Calu3 (cell line): Measurements from ENCODE around the gene UBE2A. TPM values are rescaled to one million over a fixed set of nuclear protein-coding genes. Genes with fewer than 3 reads are reported as not detected.

Experiments
- Bru-seq: library from RNA; stranded (reverse); fragments of 400-500 nt; gene quantifications from one replicate; lab custom pipeline; 2021; lab: Mats Ljungman, UMichigan
- BruChase-seq, 2 experiments: library from RNA; stranded (reverse); fragments of 400-500 nt; gene quantifications; one replicate each; lab custom pipeline; 2021; lab: Mats Ljungman, UMichigan
- BruUV-seq: library from RNA; stranded (reverse); fragments of 400-500 nt; replicated peaks from 2 replicates; lab custom pipeline; 2021; lab: Mats Ljungman, UMichigan
- CTCF ChIA-PET: fragments of 300-600 bp; sonication (Branson Sonifier 250); formaldehyde crosslinking; loops from one replicate; lab custom pipeline; 2022; ENCODE audit warnings: antibody characterized with exemption; lab: Charles Lee
- DNase-seq: peaks from one replicate; pipeline ENCODE4 v3.0.0; 2022
- H3K27ac Mint-ChIP-seq: one replicate; pipeline ENCODE4 v1.8.0; 2022; ENCODE audit warnings: mixed read lengths; ENCODE audit not compliant: unreplicated experiment
- H3K27me3 Mint-ChIP-seq: one replicate; pipeline ENCODE4 v1.8.0; 2022; ENCODE audit warnings: mixed read lengths; ENCODE audit not compliant: unreplicated experiment
- H3K36me3 Mint-ChIP-seq: one replicate; pipeline ENCODE4 v1.8.0; 2022; ENCODE audit warnings: mild to moderate bottlenecking, moderate library complexity, mixed read lengths; ENCODE audit not compliant: insufficient read depth, unreplicated experiment
- H3K4me1 Mint-ChIP-seq: one replicate; pipeline ENCODE4 v1.8.0; 2022; ENCODE audit warnings: mild to moderate bottlenecking, low read depth, mixed read lengths; ENCODE audit not compliant: unreplicated experiment
- H3K4me3 Mint-ChIP-seq: one replicate; pipeline ENCODE4 v1.8.0; 2022; ENCODE audit warnings: mild to moderate bottlenecking, low read depth, moderate library complexity, mixed read lengths; ENCODE audit not compliant: unreplicated experiment
- H3K9me3 Mint-ChIP-seq: one replicate; pipeline ENCODE4 v1.8.0; 2022; ENCODE audit warnings: low read depth, mixed read lengths; ENCODE audit not compliant: unreplicated experiment
- intact Hi-C: fragments of 100-400 bp; cut with micrococcal nuclease; formaldehyde crosslinking; loops from one replicate; pipeline ENCODE4 v1.10.0; 2022; ENCODE audit not compliant: unreplicated experiment
- long read RNA-seq: library from polyadenylated mRNA; stranded (forward); transcript quantifications from one replicate; pipeline ENCODE4 v2.0.0, GENCODE V29; 2022
- total RNA-seq: library from RNA; stranded (reverse); gene quantifications from 2 replicates; pipeline ENCODE4 v1.2.3, GENCODE V29; 2022
- TF ChIP-seq, protein P1 (sequence below): fragments of 200-600 bp; IDR thresholded peaks from one replicate; pipeline ENCODE4 v1.8.0; 2022; ENCODE audit warnings: antibody characterized with exemption; ENCODE audit not compliant: unreplicated experiment

The UBE2A gene
- total RNA-seq (64.2 and 65.0 TPM in 2 replicates), Bru-seq, nascent RNA (percentile 78 among the genes with signal in this experiment), BruChase-seq, experiment 1, labeled RNA remaining after a 6-hour chase (percentile 92 among the genes with signal in this experiment), BruChase-seq, experiment 2, labeled RNA remaining after a 2-hour chase (percentile 85 among the genes with signal in this experiment)
- long read RNA-seq, transcript UBE2A-207 (5 exons, 934 nt): minor isoform, 7 of 140 reads
- long read RNA-seq, transcript UBE2A-202 (6 exons, 1,874 nt): major isoform, 113 of 140 reads
- long read RNA-seq, transcript UBE2A-206 (5 exons, 1,381 nt): minor isoform, 6 of 140 reads
- long read RNA-seq, partial matches to known transcripts: 11 of 140 reads
- long read RNA-seq, other reads (novel, unspliced or antisense): 3 of 140 reads

DNA sequence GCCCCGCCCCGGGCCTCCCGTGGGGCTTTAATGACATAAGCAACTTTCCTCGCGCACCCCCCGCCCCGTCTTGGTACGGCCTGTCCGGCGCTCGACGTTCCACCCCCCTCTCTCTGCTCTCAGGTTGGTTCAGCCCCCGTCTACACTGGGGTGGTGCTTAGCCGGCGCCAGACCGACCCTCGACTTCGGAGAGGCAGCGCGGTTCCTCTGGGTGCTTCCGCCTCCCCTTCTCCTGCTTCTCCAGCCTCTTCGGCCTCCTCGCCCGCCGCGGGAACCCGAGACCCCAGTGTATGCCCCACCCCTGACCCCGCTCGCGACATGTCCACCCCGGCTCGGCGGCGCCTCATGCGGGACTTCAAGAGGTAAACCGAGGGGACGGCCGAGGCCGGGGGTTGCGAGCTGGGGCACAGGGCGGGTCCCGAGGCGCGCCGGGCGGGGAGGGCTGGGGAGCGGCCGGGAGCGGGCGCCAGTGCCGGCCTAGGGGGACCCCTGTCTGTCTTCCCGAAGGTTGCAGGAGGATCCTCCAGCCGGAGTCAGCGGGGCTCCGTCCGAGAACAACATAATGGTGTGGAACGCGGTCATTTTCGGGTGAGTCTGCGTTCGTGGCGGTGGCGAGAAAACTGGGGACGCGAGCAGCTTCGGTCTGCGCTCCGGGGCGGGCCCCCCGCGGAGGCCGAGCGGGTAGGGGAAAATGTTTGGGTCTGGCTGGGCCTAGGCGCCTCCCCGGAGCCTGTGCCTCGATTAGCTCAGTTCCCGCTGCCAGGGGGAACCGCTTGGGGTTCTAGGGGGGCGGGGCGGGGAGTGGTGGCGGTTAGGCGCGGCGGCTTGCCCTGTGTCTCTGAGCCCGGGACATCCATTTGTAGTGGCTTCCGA is at the start of gene UBE2A:
Gene UBE2A, plus strand, starts transcription at position 170 of the 873 bp plus-strand sequence. Its CDS starts 149 bp downstream, at position 319.
- DNase-seq: peak; percentile 93
- Mint-ChIP-seq H3K36me3 (peaks cover 19% of the 10 kb centered on the region), H3K4me3 (peak within 1 kb of the TSS; percentile 92), H3K9me3 (no peaks in the 10 kb centered on the region), H3K27me3 (no peaks in the 10 kb centered on the region), H3K27ac (peak within 1 kb of the TSS; percentile 93), H3K4me1 (peaks cover 11% of the 10 kb centered on the region)
- intact Hi-C loops: no loop called here
- TF ChIP-seq, protein P1, sequence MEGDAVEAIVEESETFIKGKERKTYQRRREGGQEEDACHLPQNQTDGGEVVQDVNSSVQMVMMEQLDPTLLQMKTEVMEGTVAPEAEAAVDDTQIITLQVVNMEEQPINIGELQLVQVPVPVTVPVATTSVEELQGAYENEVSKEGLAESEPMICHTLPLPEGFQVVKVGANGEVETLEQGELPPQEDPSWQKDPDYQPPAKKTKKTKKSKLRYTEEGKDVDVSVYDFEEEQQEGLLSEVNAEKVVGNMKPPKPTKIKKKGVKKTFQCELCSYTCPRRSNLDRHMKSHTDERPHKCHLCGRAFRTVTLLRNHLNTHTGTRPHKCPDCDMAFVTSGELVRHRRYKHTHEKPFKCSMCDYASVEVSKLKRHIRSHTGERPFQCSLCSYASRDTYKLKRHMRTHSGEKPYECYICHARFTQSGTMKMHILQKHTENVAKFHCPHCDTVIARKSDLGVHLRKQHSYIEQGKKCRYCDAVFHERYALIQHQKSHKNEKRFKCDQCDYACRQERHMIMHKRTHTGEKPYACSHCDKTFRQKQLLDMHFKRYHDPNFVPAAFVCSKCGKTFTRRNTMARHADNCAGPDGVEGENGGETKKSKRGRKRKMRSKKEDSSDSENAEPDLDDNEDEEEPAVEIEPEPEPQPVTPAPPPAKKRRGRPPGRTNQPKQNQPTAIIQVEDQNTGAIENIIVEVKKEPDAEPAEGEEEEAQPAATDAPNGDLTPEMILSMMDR: no peak
- CTCF ChIA-PET: interaction anchor here (0.6 to 1.5 kb wide), 5 partner anchors 9 to 210 kb away, joined by 3 to 5 read pairs (median 3); no protein-coding TSS in a partner anchor
- BruUV-seq: no TSS peak

DNA sequence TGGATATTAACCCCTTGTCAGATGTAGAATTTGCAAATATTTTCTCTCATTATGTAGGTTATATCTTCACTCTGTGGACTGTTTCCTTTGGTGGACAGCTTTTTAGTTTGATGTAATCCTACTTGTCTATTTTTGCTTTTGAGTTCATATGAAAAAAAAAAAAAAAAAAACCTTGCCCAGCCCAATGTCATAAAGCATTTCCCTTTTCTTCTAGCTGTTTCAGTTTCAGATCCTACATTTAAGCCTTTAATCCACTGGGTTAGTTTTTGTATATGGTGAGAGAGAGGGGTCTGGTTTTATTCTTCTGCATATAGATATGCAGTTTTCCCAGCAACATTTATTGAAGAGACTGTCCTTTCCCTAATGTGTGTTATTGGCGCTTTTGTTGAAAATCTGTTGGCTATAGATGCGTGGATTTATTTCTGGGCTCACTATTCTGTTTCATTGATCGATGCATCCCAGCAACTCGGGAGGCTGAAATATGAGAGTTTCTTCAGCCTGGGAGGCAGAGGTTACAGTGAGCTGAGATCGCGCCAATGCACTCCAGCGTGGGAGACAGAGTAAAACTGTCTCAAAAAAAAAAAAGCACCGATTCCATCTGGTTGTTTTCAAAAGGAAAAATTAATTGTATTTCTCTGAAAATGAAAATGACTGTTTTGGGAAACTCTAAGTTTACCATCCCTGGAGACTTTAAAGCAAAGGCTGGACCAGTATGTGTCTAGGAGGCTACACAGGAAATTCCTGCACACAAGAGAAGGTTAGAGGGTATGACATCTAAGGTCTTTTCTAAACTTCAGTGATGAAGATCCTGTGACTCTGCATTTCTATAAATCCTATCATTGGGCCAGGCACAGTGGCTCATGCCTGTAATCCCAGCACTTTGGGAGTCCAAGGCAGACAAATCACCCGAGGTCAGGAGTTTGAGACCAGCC is 44.8 kb upstream of the UBE2A start:
- H3K4me3 Mint-ChIP-seq: no peak overlapping the region
- CTCF ChIA-PET: no interaction called here
- TF ChIP-seq, protein P1: no peak
- intact Hi-C loops: no loop called here
- H3K9me3 Mint-ChIP-seq: no peaks in the 10 kb centered on the region
- H3K36me3 Mint-ChIP-seq: no peaks in the 10 kb centered on the region
- H3K27ac Mint-ChIP-seq: no peak overlapping the region
- no TSS peak for BruUV-seq
- no peaks in the 10 kb centered on the region for H3K4me1 Mint-ChIP-seq
- no peaks in the 10 kb centered on the region for H3K27me3 Mint-ChIP-seq
- no peak for DNase-seq

DNA sequence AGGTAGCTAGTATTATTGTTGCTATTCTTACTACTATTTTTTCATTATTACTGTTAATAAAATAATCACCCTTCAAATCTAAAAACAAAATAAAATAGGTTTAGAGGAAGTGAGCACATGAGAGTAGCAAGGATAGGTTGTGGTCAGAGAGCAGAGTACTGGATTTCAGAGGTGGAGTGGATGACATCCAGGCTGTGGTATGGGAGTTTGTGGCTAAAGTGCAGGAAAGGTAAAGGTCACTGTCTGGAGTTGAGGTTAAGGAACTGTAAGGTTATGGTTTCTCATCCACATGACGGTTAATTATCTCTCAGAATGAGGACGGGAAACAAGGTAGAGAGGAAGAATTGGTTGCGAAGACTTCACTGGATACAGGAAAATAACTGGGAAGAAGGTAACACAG is 36.9 kb upstream of the UBE2A start:
- no peak for DNase-seq
- no peaks in the 10 kb centered on the region for H3K36me3 Mint-ChIP-seq
- H3K4me1 Mint-ChIP-seq: no peaks in the 10 kb centered on the region
- BruUV-seq: no TSS peak
- no peaks in the 10 kb centered on the region for H3K9me3 Mint-ChIP-seq
- CTCF ChIA-PET: interaction anchor here (0.6 kb wide), 1 partner anchor 335 kb away, joined by 11 read pairs; no protein-coding TSS in a partner anchor
- H3K27me3 Mint-ChIP-seq: no peaks in the 10 kb centered on the region
- H3K4me3 Mint-ChIP-seq: no peak overlapping the region
- no peak overlapping the region for H3K27ac Mint-ChIP-seq
- TF ChIP-seq, protein P1: no peak
- intact Hi-C loops: no loop called here
